Stimulated activated naive CD8-positive, alpha-beta T cell treated with anti-CD3 and anti-CD28 coated beads, Interleukin-15, Interleukin-2, amounts not matched to agents 100 U/mL and 50 U/mL, for 24 hours (primary cell): ENCODE data around the gene TAOK1.

Experiments
- ATAC-seq: fragments of 150-1000 bp; cut with Tn5 transposase; one replicate; pipeline ENCODE4 v1.10.0; 2021
- DNase-seq: peaks from one replicate; pipeline ENCODE4 v3.0.0; 2021

The TAOK1 gene

DNA sequence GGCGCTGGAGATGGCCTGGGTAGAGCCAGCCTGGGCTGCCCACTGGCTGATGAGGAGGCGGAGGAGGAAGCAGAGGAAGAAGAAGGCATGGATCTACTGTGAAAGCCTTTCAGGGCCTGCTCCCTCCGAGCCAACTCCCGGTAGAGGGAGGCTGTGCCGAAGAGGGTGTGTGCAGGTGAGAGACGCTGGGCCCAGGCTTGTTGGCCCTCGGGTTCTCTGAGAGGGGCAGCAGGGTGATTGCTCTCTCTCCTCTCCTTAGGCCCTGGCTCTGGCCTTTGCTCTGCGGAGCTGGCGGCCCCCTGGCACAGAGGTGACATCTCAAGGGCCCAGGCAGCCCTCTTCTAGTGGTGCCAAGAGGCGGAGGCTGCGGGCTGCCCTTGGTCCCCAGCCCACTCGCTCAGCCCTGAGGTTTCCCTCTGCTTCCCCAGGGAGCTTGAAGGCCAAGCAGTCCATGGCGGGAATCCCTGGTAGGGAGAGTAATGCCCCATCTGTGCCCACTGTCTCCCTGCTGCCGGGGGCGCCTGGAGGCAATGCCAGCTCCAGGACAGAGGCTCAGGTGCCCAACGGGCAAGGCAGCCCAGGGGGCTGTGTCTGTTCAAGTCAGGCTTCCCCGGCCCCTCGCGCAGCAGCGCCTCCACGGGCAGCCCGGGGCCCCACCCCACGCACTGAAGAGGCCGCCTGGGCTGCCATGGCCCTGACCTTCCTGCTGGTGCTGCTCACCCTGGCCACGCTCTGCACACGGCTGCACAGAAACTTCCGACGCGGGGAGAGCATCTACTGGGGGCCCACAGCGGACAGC is 181.9 kb downstream of the TAOK1 start:
- no peak for DNase-seq
- ATAC-seq = no peak

DNA sequence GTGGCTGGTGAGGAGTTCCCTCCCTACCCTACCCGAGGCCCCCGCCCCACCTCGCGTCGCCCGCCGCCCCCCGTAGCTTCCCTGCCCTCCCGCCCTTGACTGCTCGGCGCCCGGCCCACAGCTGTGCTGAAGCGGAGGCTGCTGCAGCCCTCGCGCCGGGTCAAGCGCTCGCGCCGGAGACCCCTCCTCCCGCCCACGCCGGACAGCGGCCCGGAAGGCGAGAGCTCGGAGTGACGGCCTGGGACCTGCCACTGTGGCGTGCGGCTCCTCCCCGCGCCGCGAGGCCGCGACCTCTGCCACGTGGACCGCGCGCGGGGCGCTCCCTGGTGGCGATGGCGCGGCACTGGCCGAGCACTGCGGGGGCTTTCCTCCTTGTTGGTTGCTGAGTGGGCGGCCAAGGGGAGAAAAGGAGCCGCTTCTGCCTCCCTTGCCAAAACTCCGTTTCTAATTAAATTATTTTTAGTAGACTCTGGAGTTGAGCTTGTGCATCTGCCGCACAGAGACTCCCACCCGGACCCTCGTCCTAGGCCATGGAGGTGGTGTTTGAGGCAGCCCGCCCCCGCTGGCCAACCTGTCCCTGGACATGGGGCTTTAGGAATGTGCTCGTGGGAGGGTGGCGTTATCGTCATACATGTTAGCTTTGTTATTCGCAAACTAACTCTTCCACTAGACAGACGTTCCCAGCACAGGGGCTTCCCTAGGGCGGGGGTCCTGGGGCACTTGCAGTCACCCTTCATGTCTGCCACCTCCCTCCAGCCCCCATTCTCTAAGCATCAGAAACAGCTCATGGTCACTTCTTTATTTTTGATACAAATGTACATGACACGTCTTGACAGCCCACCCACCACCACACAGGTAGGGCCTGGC is 182.8 kb downstream of the TAOK1 start:
- ATAC-seq (no peak), DNase-seq (peak; percentile 66)

DNA sequence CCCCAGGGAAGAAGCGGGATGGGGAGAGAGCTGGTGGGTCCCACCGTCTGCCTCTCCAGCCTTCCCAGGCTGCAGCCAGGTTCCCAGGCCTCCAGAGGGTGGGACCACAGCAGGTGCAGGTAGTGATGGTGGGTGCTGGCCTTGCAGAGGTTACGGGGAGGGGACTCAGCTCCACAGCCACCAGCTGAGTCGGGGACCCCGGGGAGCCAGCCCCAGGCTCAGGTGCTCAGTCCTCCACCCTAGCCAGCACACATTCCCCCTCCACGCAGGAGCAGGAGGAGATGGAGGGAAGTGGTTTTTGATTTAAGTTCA is 183.4 kb downstream of the TAOK1 start:
- ATAC-seq = no peak
- DNase-seq = no peak

DNA sequence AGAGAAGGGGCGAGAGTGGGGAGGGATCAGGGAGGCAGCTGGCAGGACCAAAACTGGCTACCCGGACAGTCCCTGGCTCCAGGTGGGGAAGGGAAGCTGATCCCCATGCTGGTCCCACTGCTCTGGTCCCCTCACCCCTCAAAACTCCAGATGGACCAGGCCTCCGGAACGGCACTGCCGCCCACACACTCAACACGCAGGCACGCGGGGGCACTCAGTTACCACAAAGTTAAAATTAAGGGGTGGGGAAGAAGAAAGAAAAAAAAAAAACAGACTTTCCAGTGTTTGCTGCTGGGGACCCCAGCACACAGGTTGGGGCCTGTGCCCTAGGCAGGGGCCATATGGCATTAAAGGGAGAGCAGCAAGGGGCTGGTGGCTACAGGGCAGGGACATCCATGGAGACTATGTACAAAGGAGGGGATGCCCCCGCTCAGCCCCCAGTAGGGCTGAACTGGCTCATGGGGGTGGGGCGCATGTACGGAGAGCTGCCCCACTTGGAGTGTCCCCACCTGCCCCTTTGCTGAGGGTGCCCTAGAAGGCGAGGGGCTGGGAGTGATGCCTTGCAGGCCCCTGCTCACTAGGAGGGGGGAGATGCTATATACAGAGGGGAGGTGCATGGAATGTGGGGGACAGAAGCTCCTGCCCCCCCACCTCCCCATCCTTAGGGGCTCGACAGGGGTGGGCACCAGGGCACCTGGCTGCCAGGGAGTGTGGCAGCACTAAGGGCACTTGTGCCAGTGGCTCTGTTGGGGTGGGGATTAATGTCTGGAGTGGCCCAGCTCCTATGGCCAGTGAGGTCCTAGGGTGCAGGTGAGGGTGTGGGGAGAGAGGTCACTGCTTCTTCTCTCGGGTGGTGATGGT is 183.9 kb downstream of the TAOK1 start:
- no peak for ATAC-seq
- no peak for DNase-seq

DNA sequence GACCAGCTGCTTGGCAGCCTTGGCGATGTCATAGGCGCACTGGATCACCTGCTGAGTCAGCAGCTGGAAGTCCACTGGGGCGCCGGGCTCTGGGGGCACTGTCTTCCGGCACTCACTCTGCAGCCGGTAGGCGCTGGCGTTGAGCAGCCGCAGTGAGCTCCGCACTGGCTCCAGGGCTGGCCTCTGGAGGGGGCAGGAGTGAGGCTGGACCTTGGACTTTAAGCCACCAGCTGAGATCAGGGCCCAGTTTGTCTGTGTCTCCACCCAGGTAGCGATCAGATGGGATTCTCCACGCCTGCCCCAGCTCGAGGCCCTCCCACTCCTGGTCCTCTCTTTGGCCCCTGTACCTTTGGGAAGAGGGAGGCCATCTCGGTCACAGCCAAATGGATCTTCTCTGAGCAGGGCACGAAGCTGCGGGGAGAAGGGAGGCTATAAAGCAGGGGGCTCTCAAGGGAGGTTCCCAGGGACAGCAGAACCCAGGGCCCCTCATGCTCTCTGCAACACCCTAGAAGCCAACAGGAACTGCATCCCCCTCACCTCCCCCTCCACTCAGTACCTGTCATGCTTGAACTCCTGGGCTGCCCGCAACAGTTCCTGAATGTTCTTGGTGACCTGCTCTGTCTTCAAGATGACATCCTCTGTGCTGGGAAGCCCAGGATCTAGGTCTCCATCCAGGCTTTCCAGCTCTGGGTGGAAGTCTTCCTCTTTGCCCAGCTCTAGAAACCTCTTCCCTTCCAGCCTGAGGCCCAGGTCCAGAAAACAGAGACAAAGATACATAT is 184.8 kb downstream of the TAOK1 start:
- ATAC-seq (no peak), DNase-seq (no peak)

DNA sequence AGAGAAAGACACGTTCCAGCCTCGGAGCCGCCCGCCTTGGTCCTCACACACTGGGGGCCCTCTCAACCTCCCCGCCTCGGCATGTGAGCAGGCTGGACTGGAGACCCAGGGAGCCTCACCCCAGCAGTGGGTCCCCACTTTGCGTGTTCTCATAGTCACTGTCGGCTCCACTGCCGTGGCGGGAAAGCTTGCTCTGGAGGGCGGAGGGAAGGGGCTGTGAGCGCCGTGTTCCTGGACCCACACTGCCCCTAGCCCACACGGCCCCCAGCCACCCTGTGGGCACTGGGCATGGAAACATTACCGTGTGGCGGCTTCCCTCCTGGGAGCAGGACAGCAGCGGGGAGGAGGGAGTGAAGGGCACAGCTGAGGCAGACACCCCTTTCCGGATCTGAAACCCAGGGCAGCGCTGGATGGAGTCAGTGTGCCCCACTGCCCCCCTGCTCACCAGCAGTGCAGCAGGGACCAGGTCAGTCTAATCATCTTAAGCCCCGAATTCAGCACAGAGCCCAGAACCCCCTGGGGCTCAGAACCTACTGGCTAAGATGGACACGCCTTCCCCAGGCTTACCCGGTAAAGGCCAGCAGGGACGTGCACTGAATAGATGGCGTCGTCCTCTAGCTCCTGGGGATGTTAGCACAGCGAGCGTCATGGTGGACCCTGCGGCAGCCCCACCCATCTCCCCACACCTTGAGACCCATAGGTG is 185.5 kb downstream of the TAOK1 start:
- DNase-seq = no peak
- ATAC-seq = no peak

DNA sequence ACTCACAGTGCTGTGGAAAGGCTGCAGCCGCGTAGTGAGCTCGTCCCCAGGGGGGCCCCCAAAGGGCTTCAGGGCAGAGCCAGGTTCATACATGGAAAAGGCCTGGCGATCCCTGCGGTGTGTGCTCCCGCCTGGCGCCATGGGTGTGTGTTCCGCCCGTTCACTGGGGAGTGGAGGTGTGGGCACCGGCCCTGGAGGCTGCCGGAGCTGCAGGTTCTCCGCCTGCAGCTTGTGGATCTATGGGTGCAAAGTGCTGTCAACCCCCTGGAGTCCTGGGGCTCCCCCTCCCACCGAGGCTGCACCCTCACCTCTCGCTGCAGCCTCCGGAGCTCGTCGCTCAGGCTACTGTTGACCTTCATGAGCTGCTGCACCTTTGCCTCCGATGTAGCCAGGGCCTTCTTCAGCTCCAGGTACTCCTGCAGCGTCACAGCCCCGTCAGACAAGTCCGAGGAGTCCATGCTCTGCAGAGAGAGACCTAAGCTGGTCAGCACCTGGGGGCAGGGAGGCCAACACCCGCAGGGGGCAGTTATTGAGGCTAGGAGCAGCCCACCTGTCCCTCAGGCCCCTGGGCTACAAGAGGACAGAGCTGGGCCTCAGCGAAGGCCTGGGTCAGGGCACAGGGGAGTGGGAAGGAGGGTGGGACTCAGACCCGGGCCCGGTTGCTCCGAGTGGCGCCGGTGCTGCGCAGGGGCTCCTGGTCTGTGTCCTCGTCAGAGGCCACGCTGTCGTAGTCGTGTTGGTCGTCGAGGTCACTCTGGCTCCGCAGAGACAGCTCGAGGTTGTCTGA is 186.2 kb downstream of the TAOK1 start:
- DNase-seq (no peak), ATAC-seq (no peak)

DNA sequence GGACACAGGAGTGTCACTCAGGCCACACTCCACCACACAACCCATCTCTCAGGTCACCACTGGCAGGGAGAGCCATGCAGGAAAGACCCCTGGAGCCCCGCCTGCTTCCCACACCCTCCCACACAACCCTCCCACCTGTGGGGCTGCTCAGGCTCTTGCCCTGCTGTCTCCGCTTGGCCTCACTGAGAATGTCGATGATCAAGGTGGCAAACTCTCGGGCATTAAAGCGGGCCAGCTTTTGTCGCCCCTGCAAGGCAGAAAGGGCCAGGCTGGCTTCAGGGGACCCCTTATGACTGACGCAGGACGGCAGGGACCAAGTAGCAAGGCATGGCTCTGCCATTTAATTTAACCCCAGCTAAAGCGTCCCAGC is 186.8 kb downstream of the TAOK1 start:
- DNase-seq (no peak), ATAC-seq (no peak)

DNA sequence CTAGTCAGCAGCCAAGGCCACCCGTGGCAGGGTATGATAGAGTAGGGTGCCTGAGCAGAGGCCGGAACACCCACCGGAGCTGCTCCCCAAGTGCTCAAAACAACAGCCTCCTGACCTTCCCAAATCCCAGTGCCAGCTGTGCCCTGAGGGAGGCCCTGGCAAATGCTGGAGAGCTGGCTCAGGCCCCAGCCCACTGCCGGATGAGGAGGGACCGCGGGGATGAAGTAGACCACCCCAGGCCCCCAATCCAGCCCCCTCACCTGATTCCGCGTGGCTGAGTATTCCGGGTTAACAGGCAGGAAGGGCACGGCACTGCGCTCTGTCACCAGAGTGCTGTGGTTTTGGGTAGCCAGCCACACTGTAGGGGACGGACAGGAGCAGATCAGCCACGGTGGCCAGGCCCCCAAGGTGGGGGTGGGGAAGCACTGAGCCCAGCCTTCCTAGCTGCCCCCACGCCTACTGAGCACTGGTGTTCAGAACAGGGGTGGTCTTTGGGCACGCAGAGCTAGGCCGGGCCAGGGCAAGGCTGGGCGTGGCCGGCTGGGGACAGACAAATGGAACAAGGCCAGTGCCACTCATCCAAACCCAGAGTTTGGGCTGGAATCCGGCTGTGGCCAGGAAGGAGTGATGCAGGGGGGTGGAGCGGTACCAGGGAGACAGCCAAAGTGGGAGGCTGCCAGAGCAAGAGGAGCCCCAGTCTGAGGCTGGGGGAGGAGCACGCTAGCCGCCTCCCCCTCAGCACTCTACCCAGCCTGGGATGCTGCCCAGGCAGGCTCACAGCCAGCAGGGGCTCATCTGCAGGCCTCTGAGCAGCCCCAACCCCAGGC is 187.4 kb downstream of the TAOK1 start:
- DNase-seq (no peak), ATAC-seq (no peak)

DNA sequence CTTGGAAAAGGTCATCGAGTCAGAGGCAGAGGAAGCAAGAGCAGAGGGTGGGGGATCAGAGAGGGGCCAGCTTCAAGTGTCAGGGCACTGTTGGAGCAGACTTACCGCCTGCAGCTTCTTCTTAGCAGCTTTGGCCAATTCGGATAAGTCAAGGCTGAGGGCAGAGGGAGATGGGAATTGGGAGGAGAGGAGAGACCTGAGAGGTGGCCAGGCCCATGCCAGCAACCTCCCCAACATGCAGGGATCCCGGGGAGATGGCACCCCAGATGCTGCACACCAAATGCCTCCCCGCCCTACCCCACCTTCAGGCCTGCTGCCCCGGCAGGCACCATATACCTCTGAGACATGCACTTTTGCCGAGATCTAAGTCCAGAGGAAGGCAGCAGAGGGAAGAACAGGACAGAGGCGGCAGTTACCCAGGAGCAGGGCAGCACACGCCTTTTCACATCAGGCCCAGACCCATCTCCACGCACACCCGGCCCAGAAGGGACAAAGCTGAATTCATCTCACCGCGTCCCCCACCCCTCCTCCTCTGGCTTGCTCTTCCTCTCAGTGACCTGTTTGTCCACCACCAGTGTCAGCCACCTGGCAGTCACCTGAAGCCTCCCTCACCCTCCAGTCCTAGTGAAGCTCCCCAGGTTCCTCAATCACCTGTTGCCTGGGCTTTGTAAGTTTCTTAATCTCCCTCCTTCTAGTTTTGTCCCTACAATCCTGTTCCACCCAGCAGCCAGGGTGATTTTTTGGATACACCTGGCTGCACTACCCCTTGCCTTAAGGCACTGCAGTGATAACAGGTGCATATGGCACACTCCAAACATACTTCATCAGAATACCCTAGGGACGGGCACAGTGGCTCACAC is 188.7 kb downstream of the TAOK1 start:
- DNase-seq = no peak
- ATAC-seq = no peak

DNA sequence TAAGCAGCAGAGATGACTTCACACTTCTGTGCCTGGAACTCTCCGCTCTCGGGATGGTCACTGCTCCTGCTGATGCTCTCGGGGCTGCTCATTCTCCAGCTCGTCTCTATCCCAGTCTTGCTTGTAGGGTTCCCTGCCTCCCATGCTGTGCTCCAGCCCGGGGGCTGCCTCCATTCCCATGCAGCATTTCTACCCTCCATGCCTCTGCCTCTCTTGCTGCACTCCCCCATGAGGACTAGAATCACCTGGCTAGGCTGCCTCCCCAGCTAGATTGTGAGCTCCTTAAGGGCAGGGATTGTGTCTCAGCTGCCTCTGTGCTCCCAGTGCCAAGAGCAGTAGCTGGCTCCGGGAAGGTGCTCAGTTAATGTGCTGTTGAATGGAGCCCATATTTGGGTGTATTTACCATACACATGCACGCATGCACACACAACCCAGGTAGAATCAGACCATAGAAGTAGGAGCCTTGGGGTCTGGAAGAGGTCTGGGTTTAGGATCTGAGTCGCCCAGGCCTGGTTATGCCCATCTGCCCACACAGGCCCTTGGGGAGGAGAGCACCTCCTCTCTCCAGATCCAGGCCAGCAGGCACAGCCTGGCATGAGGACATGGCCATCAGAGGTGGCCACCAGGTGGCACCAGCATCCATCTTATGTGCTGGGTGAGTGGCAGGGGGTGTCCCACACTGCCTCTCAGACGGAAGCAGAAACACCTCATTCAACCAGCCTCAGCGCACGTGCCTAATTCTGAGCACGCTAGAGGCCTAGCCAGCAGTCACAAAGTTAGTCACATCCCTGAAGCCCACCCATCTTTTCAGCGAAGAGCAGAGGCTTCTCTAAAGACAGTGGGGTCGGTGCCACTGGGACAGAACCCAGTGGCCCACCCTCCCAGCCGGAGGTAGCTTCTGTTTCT is 190.0 kb downstream of the TAOK1 start:
- DNase-seq = peak; percentile 92
- ATAC-seq = peak; percentile 97

DNA sequence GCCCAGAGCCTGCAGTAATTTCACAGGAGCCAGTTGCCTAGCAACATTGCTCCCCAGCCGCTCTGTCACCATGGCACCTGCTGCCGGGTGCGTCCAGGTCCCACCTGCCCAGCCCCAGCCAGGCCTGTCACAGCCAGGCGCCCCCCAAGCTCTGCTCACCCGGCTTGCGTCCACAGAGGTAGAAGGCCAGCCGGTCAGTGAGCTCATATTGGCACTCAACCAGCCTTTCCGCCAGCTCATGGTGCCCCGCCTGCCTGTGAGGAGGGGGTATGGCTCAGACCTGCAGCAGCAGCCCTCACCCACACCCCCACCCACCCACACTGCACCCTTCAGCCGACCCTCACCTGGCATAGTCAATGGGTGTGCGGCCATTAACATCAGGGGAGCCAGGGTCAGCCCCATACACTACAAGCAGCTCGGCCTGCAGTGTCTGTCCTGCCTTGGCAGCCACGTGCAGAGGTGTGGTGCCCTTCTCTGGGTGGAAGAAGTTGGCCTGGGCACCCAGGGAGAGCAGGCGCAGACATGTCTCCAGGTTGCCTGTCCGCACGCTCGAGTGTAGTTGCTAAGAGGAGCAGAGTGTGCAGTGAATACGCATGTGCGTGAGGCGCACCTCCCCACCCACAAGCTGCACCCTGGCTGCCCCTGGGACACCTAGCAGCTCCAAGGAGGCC is 191.6 kb downstream of the TAOK1 start:
- ATAC-seq = no peak

DNA sequence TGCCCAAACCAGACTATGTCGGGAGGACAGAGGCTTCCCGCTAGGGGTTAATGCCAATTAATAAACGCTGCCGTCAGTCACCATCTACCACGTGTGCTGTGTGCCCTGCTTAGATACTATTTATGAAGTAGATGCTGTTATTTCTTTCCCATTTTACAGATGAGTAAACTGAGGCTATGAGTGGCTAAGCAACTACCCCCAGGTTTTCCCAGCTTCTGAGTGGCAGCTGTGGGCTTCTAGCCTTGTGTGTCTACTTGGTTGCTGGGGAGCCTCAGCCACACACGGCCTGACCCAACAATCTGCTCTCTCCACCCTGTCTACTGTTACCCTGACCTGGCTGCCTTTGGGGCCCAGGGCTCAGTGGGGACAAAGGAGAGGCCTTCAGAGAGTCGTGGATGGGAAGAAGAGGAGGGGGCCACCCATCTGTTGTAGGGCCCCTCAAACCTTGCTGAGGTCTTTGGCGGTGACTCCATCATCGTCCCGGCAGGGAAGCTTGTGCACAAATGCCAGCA is 192.1 kb downstream of the TAOK1 start:
- DNase-seq (no peak), ATAC-seq (no peak)

More for the DNA sequence above, 191.6 kb downstream of the TAOK1 start:
- no peak for DNase-seq

DNA sequence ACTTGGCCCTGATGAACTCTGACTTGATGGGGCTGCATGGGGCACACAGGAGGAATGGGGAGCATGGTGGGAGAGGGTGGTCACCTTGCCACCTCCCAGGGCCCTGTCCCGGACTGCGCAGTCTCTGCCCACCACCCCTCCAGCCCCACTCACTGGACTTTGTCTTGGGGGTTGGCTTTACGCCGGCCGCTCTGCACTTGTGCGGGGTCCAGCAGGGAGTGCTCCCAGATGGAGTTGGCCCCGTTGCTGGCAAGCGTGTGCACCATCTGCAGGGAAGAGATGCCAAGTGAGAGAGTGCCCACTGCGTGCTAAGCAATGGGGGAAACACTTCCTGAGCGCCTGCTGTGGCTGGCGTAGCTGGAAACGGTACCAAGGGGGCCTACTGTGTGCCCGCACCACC is 192.6 kb downstream of the TAOK1 start:
- ATAC-seq (no peak), DNase-seq (no peak)

DNA sequence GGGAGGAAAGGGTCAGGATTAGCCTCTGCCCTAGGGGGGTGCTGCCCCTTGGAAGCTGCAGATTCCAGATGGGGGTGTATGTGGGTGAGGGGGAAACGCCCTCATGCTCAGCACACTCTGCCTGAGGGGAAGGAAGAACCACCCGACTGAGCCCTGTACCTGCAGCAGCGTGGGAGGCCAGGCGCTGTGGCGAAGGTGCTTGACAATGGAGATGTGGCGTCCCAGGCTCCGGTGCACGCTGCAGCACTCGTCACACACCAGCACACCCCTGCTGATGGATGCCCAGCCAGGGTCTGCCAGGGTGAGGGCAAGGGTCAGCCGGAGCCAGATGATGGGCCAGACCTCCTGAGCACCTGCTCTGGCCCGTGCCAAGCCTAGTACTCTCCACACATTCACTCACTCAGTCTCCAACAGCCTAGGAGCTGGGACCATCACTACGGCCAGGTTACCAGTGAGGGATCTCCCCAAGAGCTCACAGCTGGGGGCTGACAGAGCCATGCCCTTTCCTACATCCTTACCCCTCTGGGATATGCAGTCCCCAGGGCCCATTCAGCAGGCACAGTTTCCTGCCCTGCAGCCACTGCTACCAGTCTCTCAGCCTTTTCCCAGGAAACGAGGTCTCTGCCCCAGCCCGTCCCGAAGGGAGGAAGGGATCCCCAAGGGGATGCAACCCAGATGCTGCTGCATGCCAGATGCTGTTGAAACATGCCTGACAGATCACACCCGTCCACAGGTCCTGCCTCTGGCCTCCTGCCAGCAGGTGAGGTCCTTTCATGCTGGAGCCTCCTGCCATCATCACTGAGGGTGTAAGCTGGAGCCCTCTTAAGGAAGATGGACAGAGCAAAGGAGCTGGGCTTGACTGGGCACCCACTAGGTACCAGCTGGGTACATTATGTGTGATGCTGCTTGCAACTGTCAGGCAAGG is 193.4 kb downstream of the TAOK1 start:
- DNase-seq = no peak
- no peak for ATAC-seq
